Stimulated activated effector memory CD8-positive, alpha-beta T cell treated with anti-CD3 and anti-CD28 coated beads, Interleukin-12 subunit alpha, Interleukin-12 subunit beta, amount 100 ng/mL, for 72 hours (primary cell): ENCODE data around the gene BDKRB1.

ENCODE experiments used
- ATAC-seq: fragments of 150-1000 bp; cut with Tn5 transposase; 2 replicates; pipeline ENCODE4 v1.10.0; 2021
- DNase-seq, 2 donors: peaks; one replicate each; pipeline ENCODE4 v3.0.0; 2021 to 2022; ENCODE audit warnings: low spot score in 2 of 2
- H3K27ac Mint-ChIP-seq: one replicate; pipeline ENCODE4 v1.8.0; 2022; ENCODE audit warnings: mild to moderate bottlenecking, mixed read lengths
- H3K36me3 Mint-ChIP-seq: one replicate; pipeline ENCODE4 v1.8.0; 2022; ENCODE audit warnings: mild to moderate bottlenecking, mixed read lengths
- H3K4me1 Mint-ChIP-seq: one replicate; pipeline ENCODE4 v1.8.0; 2022; ENCODE audit warnings: mixed read lengths
- H3K4me3 Mint-ChIP-seq: one replicate; pipeline ENCODE4 v1.8.0; 2022; ENCODE audit warnings: mild to moderate bottlenecking, mixed read lengths
- H3K9me3 Mint-ChIP-seq: one replicate; pipeline ENCODE4 v1.8.0; 2022; ENCODE audit warnings: mixed read lengths

Gene BDKRB1

GRCh38 chr14:96264200-96264553, 8.2 kb downstream of the BDKRB1 start:
- H3K4me3 Mint-ChIP-seq = no peak overlapping the region
- no peaks in the 10 kb centered on the region for H3K9me3 Mint-ChIP-seq

GRCh38 chr14:96264853-96265252, 8.8 kb downstream of the BDKRB1 start:
- Mint-ChIP-seq H3K27ac (no peak overlapping the region), H3K36me3 (no peaks in the 10 kb centered on the region), H3K9me3 (no peaks in the 10 kb centered on the region), H3K4me1 (no peaks in the 10 kb centered on the region), H3K4me3 (no peak overlapping the region)
- ATAC-seq (no peak), DNase-seq (no peak)

More at GRCh38 chr14:96264200-96264553, 8.2 kb downstream of the BDKRB1 start:
- ATAC-seq (no peak), DNase-seq (no peak)
- H3K36me3 Mint-ChIP-seq = no peaks in the 10 kb centered on the region
- H3K4me1 Mint-ChIP-seq = no peaks in the 10 kb centered on the region
- H3K27ac Mint-ChIP-seq = no peak overlapping the region

- Mint-ChIP-seq H3K4me1 (no peaks in the 10 kb centered on the region), H3K36me3 (no peaks in the 10 kb centered on the region), H3K9me3 (no peaks in the 10 kb centered on the region), H3K4me3 (no peak overlapping the region), H3K27ac (no peak overlapping the region)
- DNase-seq = no peak
- ATAC-seq = no peak
Observed at GRCh38 chr14:96265383-96266095, 9.5 kb downstream of the BDKRB1 start.

- Mint-ChIP-seq H3K9me3 (no peaks in the 10 kb centered on the region), H3K4me1 (no peaks in the 10 kb centered on the region), H3K36me3 (no peaks in the 10 kb centered on the region), H3K4me3 (no peak overlapping the region), H3K27ac (no peak overlapping the region)
- no peak for DNase-seq
- no peak for ATAC-seq
Observed at GRCh38 chr14:96267336-96267735, 11.3 kb downstream of the BDKRB1 start.

GRCh38 chr14:96267916-96268315, 11.9 kb downstream of the BDKRB1 start:
- no peak overlapping the region for H3K27ac Mint-ChIP-seq
- H3K4me1 Mint-ChIP-seq = no peaks in the 10 kb centered on the region
- H3K9me3 Mint-ChIP-seq = no peaks in the 10 kb centered on the region
- DNase-seq (no peak), ATAC-seq (no peak)
- no peak overlapping the region for H3K4me3 Mint-ChIP-seq
- H3K36me3 Mint-ChIP-seq = no peaks in the 10 kb centered on the region

GRCh38 chr14:96268431-96269358, 12.7 kb downstream of the BDKRB1 start:
- Mint-ChIP-seq H3K4me1 (no peaks in the 10 kb centered on the region), H3K27ac (no peak overlapping the region), H3K4me3 (no peak overlapping the region), H3K9me3 (no peaks in the 10 kb centered on the region), H3K36me3 (no peaks in the 10 kb centered on the region)
- no peak for ATAC-seq
- no peak for DNase-seq

- Mint-ChIP-seq H3K36me3 (no peaks in the 10 kb centered on the region), H3K9me3 (no peaks in the 10 kb centered on the region), H3K4me3 (no peak overlapping the region), H3K27ac (no peak overlapping the region), H3K4me1 (no peaks in the 10 kb centered on the region)
- ATAC-seq (no peak), DNase-seq (no peak)
Observed at GRCh38 chr14:96269359-96269710, 13.3 kb downstream of the BDKRB1 start.

GRCh38 chr14:96270565-96271420, 14.8 kb downstream of the BDKRB1 start:
- Mint-ChIP-seq H3K9me3 (no peaks in the 10 kb centered on the region), H3K4me1 (no peaks in the 10 kb centered on the region), H3K36me3 (no peaks in the 10 kb centered on the region), H3K27ac (no peak overlapping the region), H3K4me3 (no peak overlapping the region)
- DNase-seq (no peak), ATAC-seq (no peak)

GRCh38 chr14:96271421-96271762, 15.4 kb downstream of the BDKRB1 start:
- ATAC-seq (no peak), DNase-seq (no peak)
- H3K27ac Mint-ChIP-seq = no peak overlapping the region
- H3K36me3 Mint-ChIP-seq = no peaks in the 10 kb centered on the region
- H3K9me3 Mint-ChIP-seq = no peaks in the 10 kb centered on the region
- H3K4me3 Mint-ChIP-seq = no peak overlapping the region
- H3K4me1 Mint-ChIP-seq = no peaks in the 10 kb centered on the region

GRCh38 chr14:96272777-96273473, 16.9 kb downstream of the BDKRB1 start:
- Mint-ChIP-seq H3K27ac (no peak overlapping the region), H3K36me3 (no peaks in the 10 kb centered on the region), H3K9me3 (peaks cover 3% of the 10 kb centered on the region), H3K4me3 (no peak overlapping the region), H3K4me1 (no peaks in the 10 kb centered on the region)
- DNase-seq = no peak
- no peak for ATAC-seq

- Mint-ChIP-seq H3K27ac (no peak overlapping the region), H3K4me1 (no peaks in the 10 kb centered on the region), H3K36me3 (no peaks in the 10 kb centered on the region), H3K4me3 (no peak overlapping the region), H3K9me3 (peaks cover 3% of the 10 kb centered on the region)
- DNase-seq (no peak), ATAC-seq (no peak)
Observed at GRCh38 chr14:96273629-96274028, 17.6 kb downstream of the BDKRB1 start.

- peaks cover 1% of the 10 kb centered on the region for H3K36me3 Mint-ChIP-seq
- ATAC-seq = no peak
- no peak overlapping the region for H3K27ac Mint-ChIP-seq
- no peak for DNase-seq
- H3K9me3 Mint-ChIP-seq = peaks cover 3% of the 10 kb centered on the region
- no peaks in the 10 kb centered on the region for H3K4me1 Mint-ChIP-seq
- H3K4me3 Mint-ChIP-seq = no peak overlapping the region
Observed at GRCh38 chr14:96274122-96274521, 18.1 kb downstream of the BDKRB1 start.

GRCh38 chr14:96274543-96274942, 18.5 kb downstream of the BDKRB1 start:
- H3K9me3 Mint-ChIP-seq = peaks cover 3% of the 10 kb centered on the region
- no peak overlapping the region for H3K27ac Mint-ChIP-seq
- no peak for ATAC-seq

GRCh38 chr14:96275177-96276112, 19.4 kb downstream of the BDKRB1 start:
- peaks cover 3% of the 10 kb centered on the region for H3K9me3 Mint-ChIP-seq
- DNase-seq (peak; percentile 49 to 79), ATAC-seq (peak; percentile 52)
- peaks cover 6% of the 10 kb centered on the region for H3K36me3 Mint-ChIP-seq
- no peak overlapping the region for H3K27ac Mint-ChIP-seq
- H3K4me1 Mint-ChIP-seq = no peaks in the 10 kb centered on the region
- no peak overlapping the region for H3K4me3 Mint-ChIP-seq

More at GRCh38 chr14:96274543-96274942, 18.5 kb downstream of the BDKRB1 start:
- H3K4me3 Mint-ChIP-seq = no peak overlapping the region
- no peaks in the 10 kb centered on the region for H3K4me1 Mint-ChIP-seq
- DNase-seq = no peak
- H3K36me3 Mint-ChIP-seq = peaks cover 5% of the 10 kb centered on the region
